GM19238 (cell line): Measurements from ENCODE around the gene SF3A2.

Experiments used
- DNase-seq: peaks from one replicate; pipeline ENCODE4 v3.0.0; 2011; ENCODE audit warnings: low spot score; ENCODE audit not compliant: insufficient read length

The SF3A2 gene

GRCh38 chr19:2290441-2291184 lies 54.0 kb downstream of the SF3A2 start:
- no peak for DNase-seq

GRCh38 chr19:2291185-2291751 lies 54.6 kb downstream of the SF3A2 start:
- DNase-seq, result no peak

- DNase-seq, result no peak
These were observed 58.2 kb downstream of the SF3A2 start for GRCh38 chr19:2294687-2295335.

- DNase-seq, result no peak
These were observed 59.5 kb downstream of the SF3A2 start for GRCh38 chr19:2296141-2296540.
